Osteoblast (primary cell): ENCODE data around the gene LYZL6. TPM values are rescaled to one million over a fixed set of nuclear protein-coding genes. Genes with fewer than 3 reads are reported as not detected.

Source experiments
- DNase-seq: peaks from one replicate; pipeline ENCODE4 v3.0.0; 2011; ENCODE audit warnings: low spot score, mixed read lengths; ENCODE audit not compliant: insufficient read length; ENCODE audit errors: missing footprints
- H2AFZ ChIP-seq: 2 replicates; pipeline ENCODE4 v1.6.0; 2011; ENCODE audit warnings: mild to moderate bottlenecking, low read length
- H3K27ac ChIP-seq: 2 replicates; pipeline ENCODE4 v1.5.1; 2011; ENCODE audit warnings: mild to moderate bottlenecking, low read depth, low read length, moderate library complexity
- H3K27me3 ChIP-seq: 2 replicates; pipeline ENCODE4 v1.6.0; 2012; ENCODE audit warnings: mild to moderate bottlenecking, control low read depth, inconsistent platforms, low read length, moderate library complexity; ENCODE audit not compliant: insufficient read depth
- H3K36me3 ChIP-seq: 2 replicates; pipeline ENCODE4 v1.5.1; 2011; ENCODE audit warnings: mild to moderate bottlenecking, low read length, control low read depth, moderate library complexity; ENCODE audit not compliant: insufficient read depth
- H3K4me1 ChIP-seq: 2 replicates; pipeline ENCODE4 v1.5.1; 2011; ENCODE audit warnings: mild to moderate bottlenecking, low read length, control low read depth, moderate library complexity; ENCODE audit not compliant: insufficient read depth
- H3K4me2 ChIP-seq: 2 replicates; pipeline ENCODE4 v1.6.0; 2011; ENCODE audit warnings: mild to moderate bottlenecking, low read length; ENCODE audit not compliant: insufficient read depth
- H3K4me3 ChIP-seq: fragments of 200-600 bp; sonication (generic); 3 replicates; pipeline ENCODE4 v1.5.1; 2012; ENCODE audit warnings: mild to moderate bottlenecking, low read length, inconsistent platforms; ENCODE audit not compliant: insufficient read depth
- H3K79me2 ChIP-seq: 2 replicates; pipeline ENCODE4 v1.6.0; 2012; ENCODE audit warnings: mild to moderate bottlenecking, low read length, control low read depth, inconsistent platforms; ENCODE audit not compliant: insufficient read depth
- H3K9me3 ChIP-seq: 2 replicates; pipeline ENCODE4 v1.5.1; 2011; ENCODE audit warnings: low read depth, low read length, control low read depth
- H4K20me1 ChIP-seq: 2 replicates; pipeline ENCODE4 v1.6.0; 2012; ENCODE audit warnings: mild to moderate bottlenecking, low read length, control low read depth; ENCODE audit not compliant: insufficient read depth
- CTCF ChIP-seq: IDR thresholded peaks from 2 replicates; pipeline ENCODE4 v1.5.1; 2011; ENCODE audit warnings: mild to moderate bottlenecking, low read depth, low read length, moderate library complexity; ENCODE audit errors: extremely low read depth
- total RNA-seq: library from RNA; depleted of rRNA; stranded (reverse); fragments of >200 nt; gene quantifications from 2 replicates; pipeline ENCODE4 v1.2.3, GENCODE V29; 2012

Gene LYZL6
- total RNA-seq, 1 donor, result not detected

GRCh38 chr17:35913609-35914008 is 29.9 kb downstream of the LYZL6 start:
- H3K79me2 ChIP-seq, result no peaks in the 10 kb centered on the region
- no peaks in the 10 kb centered on the region for H3K4me1 ChIP-seq
- no peaks in the 10 kb centered on the region for H3K36me3 ChIP-seq
- no peak overlapping the region for H3K27ac ChIP-seq
- no peaks in the 10 kb centered on the region for H3K9me3 ChIP-seq
- H3K4me2 ChIP-seq, result no peak overlapping the region
- DNase-seq, result no peak
- H3K27me3 ChIP-seq, result peaks cover 15% of the 10 kb centered on the region
- H4K20me1 ChIP-seq, result no peaks in the 10 kb centered on the region
- H3K4me3 ChIP-seq, result no peak overlapping the region
- TF ChIP-seq CTCF, result no peak
- H2AFZ ChIP-seq, result no peak overlapping the region

DNA sequence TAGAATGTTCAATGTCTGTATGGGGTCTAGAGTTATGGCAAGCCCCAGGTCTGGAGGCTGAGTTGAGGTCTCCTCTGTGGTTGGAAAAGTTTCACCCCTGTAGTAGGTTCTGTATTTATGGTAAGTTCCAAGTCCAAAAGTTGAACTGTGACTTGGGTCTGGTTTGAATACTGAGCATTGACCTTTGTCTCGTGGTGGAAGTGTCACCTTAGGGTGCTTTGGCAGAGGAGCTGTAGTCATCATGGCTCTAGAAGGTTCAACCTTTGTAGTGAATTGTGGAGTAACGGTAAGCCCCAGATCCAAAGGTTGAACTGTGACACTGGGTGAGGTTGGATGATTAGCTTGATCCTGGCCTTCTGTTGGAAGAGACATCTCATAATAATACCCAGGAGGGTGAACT is 30.6 kb downstream of the LYZL6 start:
- TF ChIP-seq CTCF, result no peak
- Histone ChIP-seq H3K27me3 (peaks cover 15% of the 10 kb centered on the region), H3K9me3 (no peaks in the 10 kb centered on the region), H3K79me2 (no peaks in the 10 kb centered on the region), H4K20me1 (no peaks in the 10 kb centered on the region), H3K27ac (no peak overlapping the region), H3K4me1 (no peaks in the 10 kb centered on the region), H3K4me2 (no peak overlapping the region), H3K4me3 (no peak overlapping the region), H3K36me3 (no peaks in the 10 kb centered on the region), H2AFZ (no peak overlapping the region)
- DNase-seq, result no peak

DNA sequence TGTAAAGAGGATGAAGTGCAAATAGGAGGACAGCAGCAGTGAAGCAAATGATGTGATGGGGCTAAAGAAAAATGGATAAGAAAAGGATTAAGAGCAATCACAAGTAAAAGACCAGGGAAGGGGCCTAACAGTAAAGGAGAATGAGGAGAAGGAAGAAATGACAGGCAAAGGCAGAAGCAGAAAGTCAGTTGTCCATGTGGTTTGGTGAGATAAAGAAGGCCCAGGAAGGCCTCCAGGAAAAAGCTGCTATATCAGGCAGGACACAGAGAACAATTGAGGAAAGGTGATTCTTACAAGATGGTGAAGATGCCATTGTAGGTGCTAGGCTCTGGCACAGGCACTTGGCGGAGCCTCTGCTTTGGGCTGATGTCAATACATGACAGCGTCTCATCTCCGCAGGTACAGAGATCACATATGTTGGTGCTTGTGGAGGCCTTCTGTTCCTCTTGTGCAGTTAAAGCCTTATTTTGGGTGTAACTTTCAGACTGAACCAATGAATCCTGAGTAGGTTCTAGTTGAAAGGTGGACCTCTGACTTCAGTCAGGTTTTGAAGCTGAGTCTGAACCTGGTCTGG is 31.1 kb downstream of the LYZL6 start:
- H2AFZ ChIP-seq, result no peak overlapping the region
- no peaks in the 10 kb centered on the region for H4K20me1 ChIP-seq
- H3K9me3 ChIP-seq, result no peaks in the 10 kb centered on the region
- H3K4me1 ChIP-seq, result no peaks in the 10 kb centered on the region
- no peak for DNase-seq
- H3K27ac ChIP-seq, result no peak overlapping the region
- no peaks in the 10 kb centered on the region for H3K79me2 ChIP-seq
- no peaks in the 10 kb centered on the region for H3K36me3 ChIP-seq
- H3K4me2 ChIP-seq, result no peak overlapping the region
- H3K27me3 ChIP-seq, result peaks cover 15% of the 10 kb centered on the region
- no peak overlapping the region for H3K4me3 ChIP-seq
- no peak for TF ChIP-seq CTCF

- TF ChIP-seq CTCF, result no peak
- H3K4me2 ChIP-seq, result no peak overlapping the region
- H3K36me3 ChIP-seq, result no peaks in the 10 kb centered on the region
- no peak overlapping the region for H3K27ac ChIP-seq
- H3K4me3 ChIP-seq, result no peak overlapping the region
- no peak overlapping the region for H2AFZ ChIP-seq
- no peaks in the 10 kb centered on the region for H4K20me1 ChIP-seq
- peaks cover 3% of the 10 kb centered on the region for H3K4me1 ChIP-seq
- DNase-seq, result no peak
- no peaks in the 10 kb centered on the region for H3K9me3 ChIP-seq
- H3K79me2 ChIP-seq, result no peaks in the 10 kb centered on the region
- peaks cover 12% of the 10 kb centered on the region for H3K27me3 ChIP-seq
These were observed 34.1 kb downstream of the LYZL6 start for GRCh38 chr17:35909408-35909807.
